Activated T-cell treated with anti-CD3 and anti-CD28 coated beads, Interleukin-2, amount 50 U/mL, for 4 hours (primary cell): Measurements from ENCODE around the gene TMA7. TPM values are rescaled to one million over a fixed set of nuclear protein-coding genes. Genes with fewer than 3 reads are reported as not detected.

Source experiments
- ATAC-seq, 2 donors: fragments of 200-7000 bp; cut with Tn5 transposase; one replicate each; pipeline ENCODE4 v1.10.0; 2021
- DNase-seq: peaks from one replicate; pipeline ENCODE4 v3.0.0-alpha.2; 2020
- H3K27me3 Mint-ChIP-seq: one replicate; pipeline ENCODE4 v1.8.0; 2021; ENCODE audit warnings: low read depth, mixed read lengths
- H3K36me3 Mint-ChIP-seq: one replicate; pipeline ENCODE4 v1.8.0; 2022; ENCODE audit warnings: mixed read lengths; ENCODE audit not compliant: insufficient read depth
- H3K4me1 Mint-ChIP-seq: one replicate; pipeline ENCODE4 v1.8.0; 2021; ENCODE audit warnings: low read depth, mixed read lengths
- H3K4me3 Mint-ChIP-seq: one replicate; pipeline ENCODE4 v1.8.0; 2021; ENCODE audit warnings: mild to moderate bottlenecking, moderate library complexity, mixed read lengths
- H3K9me3 Mint-ChIP-seq: one replicate; pipeline ENCODE4 v1.8.0; 2021; ENCODE audit warnings: mixed read lengths
- total RNA-seq, 3 donors: library from RNA; stranded (reverse); gene quantifications; one replicate each; pipeline ENCODE4 v1.2.1, GENCODE V29; 2021

The TMA7 gene
- total RNA-seq, 3 donors from 2014 or later: 306 to 337 (median 326) TPM

- Mint-ChIP-seq H3K4me3 (no peak overlapping the region), H3K4me1 (peaks cover 3% of the 10 kb centered on the region), H3K27me3 (no peaks in the 10 kb centered on the region), H3K36me3 (peaks cover 15% of the 10 kb centered on the region), H3K9me3 (no peaks in the 10 kb centered on the region)
- DNase-seq: no peak
- no peak for ATAC-seq
These were observed 53.1 kb downstream of the TMA7 start for GRCh38 chr3:48493203-48493501.

Other genes starting within 250 kb of the TMA7 start
- not detected for gene CAMP, start 216.8 kb upstream of the TMA7 start, total RNA-seq
- 10 to 100 TPM; 21.4 to 22.5 (median 21.5) TPM for gene ZNF589, start 199.2 kb upstream of the TMA7 start, total RNA-seq
- 10 to 100 TPM; 35.4 to 44.1 (median 37.9) TPM for gene NME6, start 138.9 kb upstream of the TMA7 start, total RNA-seq
- gene SPINK8, start 106.6 kb upstream of the TMA7 start, total RNA-seq: not detected
- not detected for gene FBXW12, start 68.0 kb upstream of the TMA7 start, total RNA-seq
- gene PLXNB1, start 10.2 kb upstream of the TMA7 start, total RNA-seq: 1 to 10 TPM; 6.0 to 7.2 (median 6.8) TPM
- gene CCDC51, start 138 bp upstream of the TMA7 start, total RNA-seq: 10 to 100 TPM; 21.7 to 29.4 (median 24.7) TPM
- gene ATRIP, start 6.5 kb downstream of the TMA7 start, total RNA-seq: 10 to 100 TPM; 17.3 to 17.6 (median 17.5) TPM
- gene SHISA5, start 63.9 kb downstream of the TMA7 start, total RNA-seq: 10 to 100 TPM; 59.9 to 88.8 (median 62.7) TPM
- under 1 TPM; 0.65 to 0.92 (median 0.78) TPM for gene PFKFB4, start 116.5 kb downstream of the TMA7 start, total RNA-seq
- gene UCN2, start 123.5 kb downstream of the TMA7 start, total RNA-seq: under 1 TPM in 1 of 3 donors, not detected in 2; 0.13 TPM
- gene COL7A1, start 155.1 kb downstream of the TMA7 start, total RNA-seq: under 1 TPM; 0.38 to 0.53 (median 0.40) TPM
- gene UQCRC1, start 169.4 kb downstream of the TMA7 start, total RNA-seq: 100 to 1,000 TPM; 178 to 200 (median 193) TPM
- gene TMEM89, start 181.5 kb downstream of the TMA7 start, total RNA-seq: not detected
- gene SLC26A6, start 195.2 kb downstream of the TMA7 start, total RNA-seq: 10 to 100 TPM; 14.4 to 17.5 (median 17.2) TPM
- 10 to 100 TPM; 11.0 to 15.0 (median 12.3) TPM for gene CELSR3, start 222.6 kb downstream of the TMA7 start, total RNA-seq
- 10 to 100 TPM; 21.3 to 24.3 (median 22.0) TPM for gene NCKIPSD, start 245.7 kb downstream of the TMA7 start, total RNA-seq